CD4-positive, CD25-positive, alpha-beta regulatory T cell (primary cell): ENCODE data around the gene XXYLT1. TPM values are rescaled to one million over a fixed set of nuclear protein-coding genes. Genes with fewer than 3 reads are reported as not detected.

Source experiments
- ATAC-seq, 2 donors: fragments of 150-1000 bp; cut with Tn5 transposase; one replicate each; pipeline ENCODE4 v1.10.0; 2021; ENCODE audit warnings: low read depth in 2 of 2, moderate number of reproducible peaks in 2 of 2, moderate library complexity in 1 of 2
- DNase-seq, 3 donors: peaks; one replicate each; pipeline versions ENCODE4 v3.0.0 to v3.0.0-alpha.2; 2012 to 2022; ENCODE audit warnings: mixed read lengths in 1 of 3
- H3K27ac ChIP-seq: one replicate; pipeline ENCODE4 v1.7.0; 2013; ENCODE audit warnings: mild to moderate bottlenecking, low read length; ENCODE audit not compliant: insufficient read depth, poor library complexity, severe bottlenecking
- H3K27me3 ChIP-seq: one replicate; pipeline ENCODE4 v1.7.0; 2013; ENCODE audit warnings: low read length; ENCODE audit not compliant: control insufficient read depth, insufficient read depth
- H3K36me3 ChIP-seq: one replicate; pipeline ENCODE4 v1.7.0; 2013; ENCODE audit warnings: mild to moderate bottlenecking, low read length, moderate library complexity; ENCODE audit not compliant: control insufficient read depth, insufficient read depth
- H3K4me1 ChIP-seq: 2 replicates; pipeline ENCODE4 v1.7.0; 2013; ENCODE audit warnings: mild to moderate bottlenecking, low read length; ENCODE audit not compliant: insufficient read depth, control insufficient read depth, poor library complexity, severe bottlenecking
- H3K4me3 ChIP-seq: one replicate; pipeline ENCODE4 v1.7.0; 2013; ENCODE audit warnings: low read depth, mild to moderate bottlenecking, low read length, moderate library complexity
- H3K9me3 ChIP-seq, 2 experiments: 1 replicate in 1 of 2; 2 replicates in 1 of 2; pipeline ENCODE4 v1.7.0; 2013; ENCODE audit warnings: low read length in 2 of 2, mild to moderate bottlenecking in 1 of 2, moderate library complexity in 1 of 2; ENCODE audit not compliant: control insufficient read depth in 2 of 2
- H3K27ac Mint-ChIP-seq, 3 donors: one replicate each; pipeline ENCODE4 v1.8.0; 2020 to 2022; ENCODE audit warnings: mild to moderate bottlenecking in 3 of 3, mixed read lengths in 3 of 3, moderate library complexity in 2 of 3
- H3K27me3 Mint-ChIP-seq: one replicate; pipeline ENCODE4 v1.8.0; 2022; ENCODE audit warnings: mild to moderate bottlenecking, mixed read lengths
- H3K36me3 Mint-ChIP-seq: one replicate; pipeline ENCODE4 v1.8.0; 2020; ENCODE audit warnings: mixed read lengths
- H3K4me1 Mint-ChIP-seq, 4 donors: one replicate each; pipeline ENCODE4 v1.8.0; 2020 to 2022; ENCODE audit warnings: mixed read lengths in 4 of 4, mild to moderate bottlenecking in 1 of 4
- H3K4me3 Mint-ChIP-seq, 4 donors: one replicate each; pipeline ENCODE4 v1.8.0; 2020 to 2022; ENCODE audit warnings: mild to moderate bottlenecking in 4 of 4, mixed read lengths in 4 of 4, moderate library complexity in 3 of 4
- H3K9me3 Mint-ChIP-seq, 7 donors: one replicate each; pipeline ENCODE4 v1.8.0; 2020 to 2022; ENCODE audit warnings: mixed read lengths in 7 of 7, mild to moderate bottlenecking in 3 of 7, moderate library complexity in 2 of 7
- polyA plus RNA-seq, 4 donors: library from polyadenylated mRNA; unstranded; fragments of 300-500 nt; fragmentation: Illumina TruSeq; gene quantifications; one replicate each; pipeline ENCODE4 v1.2.3, GENCODE V29; 2021
- total RNA-seq: library from RNA; stranded (reverse); gene quantifications from one replicate; pipeline ENCODE4 v1.2.3, GENCODE V29; 2022

The XXYLT1 gene
- total and polyA plus RNA-seq, 5 donors from 2014 or later = 3.9 to 6.4 (median 5.7) TPM

- ATAC-seq (no peak), DNase-seq (no peak)
- no peaks in the 10 kb centered on the region for H3K27me3 ChIP-seq
- no peak overlapping the region for H3K4me3 ChIP-seq
- Mint-ChIP-seq H3K4me3 (peak overlapping the region in 1 of 4 donors; percentile 33), H3K4me1 (peaks cover 0 to 12% (median 4%) of the 10 kb centered on the region in 4 donors), H3K27ac (peak overlapping the region in 2 of 3 donors; percentile 85 to 87), H3K9me3 (no peaks in the 10 kb centered on the region), H3K27me3 (peaks cover 4% of the 10 kb centered on the region), H3K36me3 (no peaks in the 10 kb centered on the region)
- H3K27ac ChIP-seq = no peak overlapping the region
- no peaks in the 10 kb centered on the region for H3K9me3 ChIP-seq
- H3K4me1 ChIP-seq = peaks cover 3% of the 10 kb centered on the region
- H3K36me3 ChIP-seq = no peaks in the 10 kb centered on the region
Observed at GRCh38 chr3:195086341-195086740, 184.6 kb downstream of the XXYLT1 start.

- Histone ChIP-seq H3K4me3 (no peak overlapping the region), H3K36me3 (no peaks in the 10 kb centered on the region), H3K27me3 (no peaks in the 10 kb centered on the region), H3K4me1 (peaks cover 3% of the 10 kb centered on the region), H3K9me3 (no peaks in the 10 kb centered on the region), H3K27ac (no peak overlapping the region)
- Mint-ChIP-seq H3K4me1 (peaks cover 0 to 12% (median 4%) of the 10 kb centered on the region in 4 donors), H3K36me3 (no peaks in the 10 kb centered on the region), H3K27ac (no peak overlapping the region), H3K9me3 (no peaks in the 10 kb centered on the region), H3K4me3 (no peak overlapping the region), H3K27me3 (peaks cover 4% of the 10 kb centered on the region)
- ATAC-seq (no peak), DNase-seq (no peak)
Observed at GRCh38 chr3:195085356-195086130, 185.4 kb downstream of the XXYLT1 start.

GRCh38 chr3:195084746-195085145 is 186.2 kb downstream of the XXYLT1 start:
- peaks cover 0 to 12% (median 4%) of the 10 kb centered on the region in 4 donors for H3K4me1 Mint-ChIP-seq
- H3K9me3 Mint-ChIP-seq = no peaks in the 10 kb centered on the region
- ATAC-seq = no peak
- Histone ChIP-seq H3K9me3 (no peaks in the 10 kb centered on the region), H3K36me3 (no peaks in the 10 kb centered on the region), H3K4me3 (no peak overlapping the region), H3K27ac (no peak overlapping the region), H3K27me3 (no peaks in the 10 kb centered on the region), H3K4me1 (peaks cover 3% of the 10 kb centered on the region)
- H3K27me3 Mint-ChIP-seq = peaks cover 4% of the 10 kb centered on the region
- H3K36me3 Mint-ChIP-seq = no peaks in the 10 kb centered on the region
- H3K4me3 Mint-ChIP-seq = no peak overlapping the region
- DNase-seq = no peak
- H3K27ac Mint-ChIP-seq = peak overlapping the region in 1 of 3 donors; percentile 37

- peaks cover 0 to 12% (median 4%) of the 10 kb centered on the region in 4 donors for H3K4me1 Mint-ChIP-seq
- H3K27ac Mint-ChIP-seq = no peak overlapping the region
- Histone ChIP-seq H3K27me3 (no peaks in the 10 kb centered on the region), H3K27ac (no peak overlapping the region), H3K9me3 (no peaks in the 10 kb centered on the region), H3K36me3 (no peaks in the 10 kb centered on the region), H3K4me3 (no peak overlapping the region), H3K4me1 (peaks cover 3% of the 10 kb centered on the region)
- peaks cover 4% of the 10 kb centered on the region for H3K27me3 Mint-ChIP-seq
- no peaks in the 10 kb centered on the region for H3K9me3 Mint-ChIP-seq
- ATAC-seq (no peak), DNase-seq (no peak)
- H3K36me3 Mint-ChIP-seq = no peaks in the 10 kb centered on the region
- no peak overlapping the region for H3K4me3 Mint-ChIP-seq
Observed at GRCh38 chr3:195083659-195084058, 187.3 kb downstream of the XXYLT1 start.

GRCh38 chr3:195082811-195083210 is 188.1 kb downstream of the XXYLT1 start:
- Histone ChIP-seq H3K27ac (no peak overlapping the region), H3K4me1 (peaks cover 3% of the 10 kb centered on the region), H3K36me3 (no peaks in the 10 kb centered on the region), H3K27me3 (no peaks in the 10 kb centered on the region), H3K4me3 (no peak overlapping the region), H3K9me3 (no peaks in the 10 kb centered on the region)
- ATAC-seq = no peak
- Mint-ChIP-seq H3K9me3 (no peaks in the 10 kb centered on the region), H3K4me1 (peaks cover 0 to 11% (median 4%) of the 10 kb centered on the region in 4 donors), H3K27ac (no peak overlapping the region), H3K36me3 (no peaks in the 10 kb centered on the region), H3K4me3 (no peak overlapping the region), H3K27me3 (peaks cover 4% of the 10 kb centered on the region)
- DNase-seq = no peak

GRCh38 chr3:195081242-195081963 is 189.6 kb downstream of the XXYLT1 start:
- Histone ChIP-seq H3K4me1 (no peaks in the 10 kb centered on the region), H3K27ac (no peak overlapping the region), H3K36me3 (no peaks in the 10 kb centered on the region), H3K4me3 (no peak overlapping the region), H3K9me3 (no peaks in the 10 kb centered on the region), H3K27me3 (no peaks in the 10 kb centered on the region)
- Mint-ChIP-seq H3K27me3 (no peaks in the 10 kb centered on the region), H3K36me3 (no peaks in the 10 kb centered on the region), H3K4me1 (peaks cover 0 to 1% (median 0%) of the 10 kb centered on the region in 4 donors), H3K27ac (peak overlapping the region in 1 of 3 donors; percentile 24), H3K9me3 (no peaks in the 10 kb centered on the region), H3K4me3 (no peak overlapping the region)
- ATAC-seq (no peak), DNase-seq (no peak)

GRCh38 chr3:195080571-195081151 is 190.3 kb downstream of the XXYLT1 start:
- Mint-ChIP-seq H3K27ac (no peak overlapping the region), H3K4me1 (no peaks in the 10 kb centered on the region), H3K36me3 (no peaks in the 10 kb centered on the region), H3K27me3 (no peaks in the 10 kb centered on the region), H3K9me3 (no peaks in the 10 kb centered on the region), H3K4me3 (no peak overlapping the region)
- no peaks in the 10 kb centered on the region for H3K36me3 ChIP-seq
- H3K4me1 ChIP-seq = no peaks in the 10 kb centered on the region
- no peaks in the 10 kb centered on the region for H3K27me3 ChIP-seq
- no peaks in the 10 kb centered on the region for H3K9me3 ChIP-seq
- H3K4me3 ChIP-seq = no peak overlapping the region
- DNase-seq (no peak), ATAC-seq (no peak)
- H3K27ac ChIP-seq = no peak overlapping the region
